Right renal cortex interstitium (tissue), 3 donors: Measurements from ENCODE around the gene DEDD. TPM values are rescaled to one million over a fixed set of nuclear protein-coding genes. Genes with fewer than 3 reads are reported as not detected.

Source experiments
- DNase-seq, 3 donors: peaks; one replicate each; pipeline ENCODE4 v3.0.0-alpha.2; 2013; ENCODE audit warnings: low read depth in 3 of 3, low spot score in 2 of 3
- polyA plus RNA-seq, 3 donors: library from polyadenylated mRNA; unstranded; fragments of 120-200 nt; gene quantifications; one replicate each; pipeline ENCODE4 v1.2.1, GENCODE V29; 2013; ENCODE audit not compliant: insufficient read length in 3 of 3

DEDD gene
- polyA plus RNA-seq, 3 donors = 41.5 to 46.0 (median 43.2) TPM

DNA sequence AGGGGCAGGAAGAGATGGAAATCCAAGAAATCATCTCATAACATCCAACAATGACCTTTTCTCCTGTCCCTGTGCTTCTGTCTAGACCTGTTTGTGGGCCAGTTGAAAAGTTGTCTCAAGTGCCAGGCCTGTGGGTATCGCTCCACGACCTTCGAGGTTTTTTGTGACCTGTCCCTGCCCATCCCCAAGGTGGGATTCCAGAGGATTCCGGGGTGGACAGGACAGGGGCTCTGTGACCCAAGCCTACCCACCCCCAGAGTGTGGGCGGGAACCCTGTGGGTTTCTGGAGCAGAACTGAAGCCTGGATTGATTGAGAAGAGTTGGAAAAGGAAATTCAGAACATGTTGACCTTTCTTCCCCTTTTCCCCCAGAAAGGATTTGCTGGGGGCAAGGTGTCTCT, 31.3 kb upstream of the DEDD start:
- DNase-seq = no peak

DNA sequence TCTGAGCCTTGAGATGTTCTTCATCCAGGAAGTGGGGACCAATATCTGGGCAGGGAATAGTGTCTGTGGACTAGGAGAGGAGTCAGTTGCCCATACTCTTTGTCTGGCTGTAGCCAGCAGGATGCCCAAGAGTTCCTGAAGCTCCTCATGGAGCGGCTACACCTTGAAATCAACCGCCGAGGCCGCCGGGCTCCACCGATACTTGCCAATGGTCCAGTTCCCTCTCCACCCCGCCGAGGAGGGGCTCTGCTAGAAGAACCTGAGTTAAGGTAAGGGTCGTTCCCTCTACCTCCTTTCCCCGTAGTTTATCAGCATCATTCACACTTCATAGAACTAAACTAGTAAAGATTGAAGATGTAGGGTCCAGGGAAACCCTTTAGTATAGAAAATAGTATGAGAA, 30.3 kb upstream of the DEDD start:
- no peak for DNase-seq

DNA sequence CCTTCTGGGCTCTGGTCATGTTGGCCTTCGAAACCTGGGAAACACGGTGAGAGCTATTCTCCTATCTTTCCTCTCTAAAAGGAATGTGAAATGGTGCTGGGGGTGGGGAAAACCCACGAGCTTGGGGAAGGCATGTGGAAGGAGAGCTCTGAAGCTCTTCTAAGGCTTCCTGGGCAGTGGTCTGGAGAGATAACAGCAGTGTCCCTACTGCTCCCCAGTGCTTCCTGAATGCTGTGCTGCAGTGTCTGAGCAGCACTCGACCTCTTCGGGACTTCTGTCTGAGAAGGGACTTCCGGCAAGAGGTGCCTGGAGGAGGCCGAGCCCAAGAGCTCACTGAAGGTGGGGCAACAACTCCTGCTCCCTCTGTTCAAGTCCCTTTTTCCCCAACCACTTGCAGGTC, 29.6 kb upstream of the DEDD start:
- no peak for DNase-seq

DNA sequence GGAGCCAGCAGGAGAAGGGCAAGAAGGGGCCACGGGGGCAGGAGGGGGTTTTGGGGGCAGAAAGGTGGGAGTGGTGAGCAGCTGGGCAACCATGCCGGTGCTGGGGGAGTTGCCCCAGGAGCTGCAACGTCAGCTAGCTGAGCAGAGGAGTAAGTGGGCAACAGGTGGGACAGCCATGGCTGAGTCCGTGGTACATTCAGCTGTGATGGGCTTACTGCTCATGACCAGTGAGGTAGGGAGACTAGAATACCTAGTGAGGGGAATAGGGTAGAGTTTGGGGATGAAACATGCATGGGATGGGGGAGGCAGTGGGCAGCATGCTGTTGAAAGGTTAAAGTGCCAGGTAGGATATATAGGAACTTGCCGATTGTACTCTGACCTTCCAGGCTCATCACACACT, 29.2 kb upstream of the DEDD start:
- no peak for DNase-seq

DNA sequence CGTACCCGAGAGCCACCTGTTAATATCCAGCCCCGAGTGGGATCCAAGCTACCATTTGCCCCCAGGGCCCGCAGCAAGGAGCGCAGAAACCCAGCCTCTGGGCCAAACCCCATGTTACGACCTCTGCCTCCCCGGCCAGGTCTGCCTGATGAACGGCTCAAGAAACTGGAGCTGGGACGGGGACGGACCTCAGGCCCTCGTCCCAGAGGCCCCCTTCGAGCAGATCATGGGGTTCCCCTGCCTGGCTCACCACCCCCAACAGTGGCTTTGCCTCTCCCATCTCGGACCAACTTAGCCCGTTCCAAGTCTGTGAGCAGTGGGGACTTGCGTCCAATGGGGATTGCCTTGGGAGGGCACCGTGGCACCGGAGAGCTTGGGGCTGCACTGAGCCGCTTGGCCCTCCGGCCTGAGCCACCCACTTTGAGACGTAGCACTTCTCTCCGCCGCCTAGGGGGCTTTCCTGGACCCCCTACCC, 28.2 kb upstream of the DEDD start:
- DNase-seq = no peak

DNA sequence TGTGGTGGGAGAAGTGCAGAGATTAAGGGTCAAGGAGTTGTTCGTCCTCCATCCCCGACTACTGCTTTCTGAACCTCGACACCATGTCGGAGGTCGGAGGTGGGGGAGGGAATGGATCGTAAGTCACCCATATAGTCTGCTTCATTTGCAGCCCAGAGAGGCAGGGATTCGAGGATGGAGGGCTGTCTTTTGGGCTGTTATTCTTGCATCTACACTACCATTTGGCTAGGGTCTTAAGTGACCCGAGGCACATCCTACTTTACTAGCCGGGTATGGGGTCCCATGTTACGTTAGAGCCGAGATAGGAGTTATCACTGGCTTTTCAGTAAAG, 27.4 kb upstream of the DEDD start:
- DNase-seq = no peak

DNA sequence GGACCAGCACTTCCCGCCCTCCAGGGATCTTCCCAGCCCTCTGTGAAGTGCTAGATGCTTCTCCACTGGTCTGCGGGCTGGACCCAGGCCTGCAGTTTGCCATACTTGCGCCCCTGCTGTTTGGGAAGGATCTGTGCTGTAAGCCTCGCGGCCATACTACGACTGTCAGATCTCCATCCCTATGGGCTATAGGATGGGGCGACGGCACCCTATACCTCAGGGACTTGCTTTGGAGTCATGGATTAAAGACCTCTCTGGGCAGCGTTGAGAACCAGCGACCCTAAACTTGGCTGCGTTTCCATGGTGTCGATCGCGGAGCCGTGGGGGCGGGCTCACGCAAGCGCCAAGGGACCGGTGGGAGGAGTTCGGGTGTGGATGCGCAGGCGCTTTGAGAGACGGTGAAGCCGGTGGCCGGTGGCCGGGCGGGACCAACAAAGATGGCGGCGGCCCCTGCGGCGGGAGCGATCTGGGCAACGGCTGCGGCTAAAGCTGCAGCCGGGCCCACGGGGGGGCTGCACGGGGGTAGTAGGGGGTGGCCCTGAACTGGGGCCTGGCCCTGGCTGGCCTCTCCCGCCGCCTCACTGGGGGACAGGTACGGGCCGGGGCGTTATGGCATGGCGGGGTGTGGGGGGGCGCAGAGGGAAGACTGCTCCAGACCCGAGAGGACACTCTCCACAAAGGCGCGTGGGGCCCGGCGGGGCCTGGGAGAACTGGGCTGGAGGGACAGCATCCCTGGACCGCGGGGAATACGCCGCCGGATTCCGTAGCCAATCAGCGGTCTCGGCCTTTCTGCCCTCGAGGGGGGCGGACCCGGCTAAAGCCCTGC, 26.8 kb upstream of the DEDD start, which contains the start of gene USP21:
USP21 (plus strand) TSS at position 414 of the 826 bp plus-strand sequence. CDS start 1,141 bp downstream, outside the sequence.
- peak; percentile 80 to 89 (median 85) for DNase-seq

DNA sequence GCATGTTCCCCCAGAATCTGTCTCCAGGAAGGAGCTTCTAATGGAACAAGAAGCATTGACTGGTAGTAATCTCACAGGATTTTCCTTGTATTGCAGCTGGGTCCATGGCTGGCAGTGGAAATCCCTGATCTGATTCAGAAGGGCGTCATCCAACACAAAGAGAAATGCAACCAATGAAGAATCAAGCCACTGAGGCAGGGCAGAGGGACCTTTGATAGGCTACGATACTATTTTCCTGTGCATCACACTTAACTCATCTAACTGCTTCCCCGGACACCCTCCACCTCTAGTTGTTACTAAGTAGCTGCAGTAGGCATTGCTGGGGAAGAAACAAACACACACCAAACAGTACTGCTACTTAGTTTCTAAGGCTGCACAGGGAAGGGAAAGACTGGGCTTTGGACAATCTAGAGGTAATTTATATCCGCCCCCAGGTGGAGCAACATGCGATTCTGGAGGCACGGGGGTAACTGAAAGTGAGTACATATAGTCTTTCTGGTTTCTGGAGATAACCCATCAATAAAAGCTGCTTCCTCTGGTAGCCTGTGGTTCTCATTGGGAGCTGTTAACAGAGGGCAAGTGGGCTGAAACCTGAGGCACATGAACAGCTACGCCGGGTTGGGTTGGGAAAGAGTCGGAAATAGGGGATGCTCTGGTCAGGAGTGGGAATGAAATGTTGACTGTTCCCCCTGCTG, 26.0 kb upstream of the DEDD start:
- no peak for DNase-seq

DNA sequence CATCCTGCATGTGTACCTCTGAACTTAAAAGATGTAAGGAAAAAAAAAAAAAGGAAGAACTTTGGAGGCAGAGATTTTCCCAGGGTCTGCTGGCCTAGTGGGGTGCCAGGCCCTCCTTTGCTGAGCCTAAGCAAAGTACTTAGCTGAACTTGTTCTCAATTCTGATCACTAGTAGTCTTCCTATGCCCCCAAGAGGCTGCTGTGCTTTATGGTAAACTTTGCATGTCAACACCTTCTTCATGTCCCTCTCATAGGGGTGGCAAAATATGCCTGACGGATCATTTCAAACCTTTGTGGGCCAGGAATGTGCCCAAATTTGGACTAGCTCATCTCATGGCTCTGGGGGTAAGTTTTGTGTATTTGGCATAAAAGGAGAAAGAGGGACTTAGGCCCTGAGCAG, 25.4 kb upstream of the DEDD start:
- no peak for DNase-seq

DNA sequence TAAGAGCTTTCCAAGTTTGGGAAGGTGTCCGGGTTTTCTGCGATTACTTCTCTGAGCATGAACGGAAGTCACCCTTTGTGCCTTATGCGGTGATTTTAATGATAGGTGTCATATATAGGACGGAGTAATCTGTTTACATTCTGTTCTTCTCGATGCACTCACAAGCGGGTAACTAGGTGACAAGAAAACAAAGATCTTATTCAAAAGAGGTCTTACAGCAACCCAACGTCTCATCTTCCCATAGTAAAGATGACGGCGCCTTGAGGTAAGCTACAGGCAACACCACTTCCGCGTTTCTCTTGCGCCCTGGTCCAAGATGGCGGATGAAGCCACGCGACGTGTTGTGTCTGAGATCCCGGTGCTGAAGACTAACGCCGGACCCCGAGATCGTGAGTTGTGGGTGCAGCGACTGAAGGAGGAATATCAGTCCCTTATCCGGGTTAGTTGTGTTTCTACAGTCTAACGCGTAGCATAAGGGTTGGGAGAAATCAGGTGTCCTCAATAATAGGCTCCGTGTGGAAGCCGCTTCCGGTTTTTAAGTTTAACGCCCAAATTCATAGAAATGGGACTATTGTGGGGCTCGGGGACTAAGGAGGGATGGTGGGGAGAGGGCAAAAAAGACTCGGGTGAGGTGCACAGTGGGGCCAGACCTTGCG, 21.3 kb upstream of the DEDD start, which contains the start of gene UFC1:
UFC1 (plus strand) TSS at position 297 of the 656 bp plus-strand sequence; CDS start at position 317, 20 bp downstream.
- peak; percentile 80 to 93 (median 81) for DNase-seq

DNA sequence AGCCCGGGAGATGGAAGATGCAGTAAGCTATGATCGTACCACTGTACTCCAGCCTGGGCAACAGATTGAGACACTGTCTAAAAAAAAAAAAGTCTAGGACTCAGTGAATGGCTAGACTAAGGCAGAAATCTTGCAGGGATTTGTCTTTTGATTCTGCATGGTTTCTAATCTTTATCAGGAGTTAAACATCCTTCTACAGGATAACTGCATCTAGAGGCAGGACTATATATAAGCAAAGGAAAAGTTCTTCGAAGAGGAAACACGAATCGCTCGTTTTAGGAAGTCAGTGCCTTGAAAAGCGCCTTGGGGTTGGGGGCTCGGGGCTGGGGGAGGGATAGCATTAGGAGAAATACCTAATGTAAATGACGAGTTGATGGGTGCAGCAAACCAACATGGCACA, 20.7 kb upstream of the DEDD start:
- no peak for DNase-seq

DNA sequence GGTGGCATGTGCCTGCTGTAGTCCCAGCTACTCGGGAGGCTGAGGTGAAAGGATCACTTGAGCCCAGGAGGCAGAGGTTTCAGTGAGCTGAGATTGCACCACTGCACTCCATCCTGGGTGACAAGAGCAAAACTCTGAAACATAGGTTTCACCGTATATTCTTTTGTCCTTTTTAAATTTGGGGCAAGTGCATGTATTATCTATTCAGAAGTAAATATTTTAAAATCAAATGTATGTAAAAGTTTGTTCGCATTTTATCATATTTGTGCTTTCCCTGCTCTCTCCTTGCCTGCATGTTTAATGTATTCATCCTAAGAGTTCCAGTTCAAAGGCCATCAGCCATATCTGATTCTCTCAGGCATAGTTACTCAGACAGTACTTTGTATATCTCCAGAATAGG, 13.4 kb upstream of the DEDD start:
- DNase-seq = no peak

DNA sequence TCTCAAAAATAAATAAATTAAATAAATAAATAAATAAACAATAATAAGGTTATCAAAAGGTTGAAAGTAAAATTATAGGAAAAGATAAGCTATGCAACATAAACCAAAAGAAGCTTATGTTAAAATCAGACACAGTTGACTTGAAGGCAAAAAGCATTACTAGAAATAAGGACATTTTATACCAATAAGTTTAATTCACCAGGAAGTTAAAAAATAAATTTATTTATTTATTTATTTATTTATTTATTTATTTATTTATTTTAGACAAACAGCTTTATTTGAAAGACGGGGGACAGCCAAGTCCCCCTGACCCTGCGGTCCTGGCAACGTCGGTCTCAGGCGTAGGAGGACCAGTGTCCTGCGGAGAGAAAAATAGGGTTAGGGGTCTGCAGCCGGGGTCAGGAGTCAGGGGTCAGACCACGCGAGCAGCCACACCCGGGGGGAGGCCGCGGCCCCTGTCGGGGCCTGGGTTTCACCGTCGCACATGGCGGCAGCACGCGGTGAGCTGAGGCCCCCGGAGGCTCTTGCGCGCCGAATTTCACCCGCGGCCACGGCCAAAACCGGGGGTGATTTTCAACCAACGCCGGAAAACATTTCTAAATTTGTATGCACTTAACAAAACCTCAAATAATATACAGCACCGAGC, 8.4 kb upstream of the DEDD start:
- no peak for DNase-seq

DNA sequence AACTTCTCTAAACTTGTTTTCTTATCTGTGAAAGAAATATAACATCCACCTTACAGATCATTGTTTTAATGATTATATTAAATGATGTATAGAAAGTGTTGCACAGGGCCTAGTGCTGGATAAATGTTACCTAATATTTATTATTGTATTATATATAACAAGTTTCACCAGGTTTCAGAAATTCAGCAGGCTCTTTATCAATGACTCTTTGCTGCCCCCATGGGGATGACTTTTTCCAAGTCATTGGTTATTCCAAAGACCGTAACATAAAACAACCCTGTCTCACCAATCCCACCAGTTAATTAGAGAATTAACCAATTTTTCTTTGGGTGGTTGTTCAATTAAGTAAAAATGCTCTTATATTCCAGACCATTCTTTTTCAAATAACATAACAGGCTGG, 7.3 kb upstream of the DEDD start:
- no peak for DNase-seq

DNA sequence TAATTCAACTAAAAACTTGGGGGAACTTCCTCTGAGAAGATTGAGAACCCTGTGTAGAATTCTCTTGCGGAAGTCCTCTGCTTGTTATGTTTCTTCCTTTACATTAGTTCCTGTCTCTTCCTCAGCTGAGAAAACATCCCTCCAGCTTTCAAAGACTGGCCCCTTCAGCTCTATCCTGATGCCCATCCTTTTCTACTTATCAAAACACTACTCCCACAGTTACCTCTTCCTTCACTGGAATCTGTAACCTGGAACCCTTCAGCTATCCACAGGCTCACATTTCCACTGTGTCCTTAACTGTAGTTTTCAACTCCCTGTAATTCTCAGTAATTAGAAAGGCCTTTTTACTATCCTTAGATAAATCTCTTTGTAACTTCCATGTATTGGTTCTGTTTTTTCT, 6.0 kb upstream of the DEDD start:
- DNase-seq = no peak

DNA sequence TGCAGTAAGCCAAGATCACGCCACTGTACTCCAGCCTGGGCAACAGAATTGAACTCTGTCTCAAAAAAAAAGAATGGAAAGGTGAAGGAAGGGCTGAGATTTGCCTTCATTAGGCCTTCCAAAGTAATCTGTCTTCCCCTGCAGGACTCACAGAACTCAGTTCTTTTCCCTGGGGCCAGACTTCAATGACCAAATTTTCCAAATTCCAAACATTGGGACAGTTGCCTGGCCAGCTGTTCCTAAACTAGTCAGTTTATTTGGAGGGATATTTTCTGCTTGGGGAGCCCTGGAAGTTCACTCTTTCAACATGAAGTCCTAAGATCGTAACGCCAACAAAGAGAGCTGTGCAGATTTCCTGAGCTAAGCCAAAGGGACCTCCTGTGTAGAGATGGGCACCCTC, 5.4 kb upstream of the DEDD start:
- no peak for DNase-seq

DNA sequence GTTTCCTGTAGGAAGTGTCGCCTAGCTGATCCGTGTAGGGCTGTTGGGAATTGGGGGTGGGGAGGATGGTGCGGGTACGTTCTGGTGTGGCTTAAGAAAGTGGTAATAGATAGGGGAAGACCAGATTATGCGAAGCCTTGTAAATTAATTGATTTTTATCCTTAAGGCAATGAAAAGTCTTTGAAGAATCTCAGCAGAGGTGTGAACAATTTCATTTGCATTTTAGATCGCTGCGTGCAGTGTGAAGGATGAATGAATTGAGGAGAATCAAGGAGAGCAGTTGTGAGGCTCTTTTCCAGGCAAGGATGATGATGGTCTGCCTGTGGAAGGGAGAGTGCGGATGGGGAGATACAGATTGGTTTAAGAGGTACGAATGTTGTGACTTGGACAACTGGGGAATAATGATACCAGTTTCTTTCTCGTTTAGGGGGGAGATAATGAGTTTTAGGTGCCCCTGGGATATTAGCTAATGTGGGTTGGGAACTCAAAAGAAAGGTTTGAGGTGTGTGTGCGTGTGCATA, 813 bp upstream of the DEDD start:
- DNase-seq = no peak

DNA sequence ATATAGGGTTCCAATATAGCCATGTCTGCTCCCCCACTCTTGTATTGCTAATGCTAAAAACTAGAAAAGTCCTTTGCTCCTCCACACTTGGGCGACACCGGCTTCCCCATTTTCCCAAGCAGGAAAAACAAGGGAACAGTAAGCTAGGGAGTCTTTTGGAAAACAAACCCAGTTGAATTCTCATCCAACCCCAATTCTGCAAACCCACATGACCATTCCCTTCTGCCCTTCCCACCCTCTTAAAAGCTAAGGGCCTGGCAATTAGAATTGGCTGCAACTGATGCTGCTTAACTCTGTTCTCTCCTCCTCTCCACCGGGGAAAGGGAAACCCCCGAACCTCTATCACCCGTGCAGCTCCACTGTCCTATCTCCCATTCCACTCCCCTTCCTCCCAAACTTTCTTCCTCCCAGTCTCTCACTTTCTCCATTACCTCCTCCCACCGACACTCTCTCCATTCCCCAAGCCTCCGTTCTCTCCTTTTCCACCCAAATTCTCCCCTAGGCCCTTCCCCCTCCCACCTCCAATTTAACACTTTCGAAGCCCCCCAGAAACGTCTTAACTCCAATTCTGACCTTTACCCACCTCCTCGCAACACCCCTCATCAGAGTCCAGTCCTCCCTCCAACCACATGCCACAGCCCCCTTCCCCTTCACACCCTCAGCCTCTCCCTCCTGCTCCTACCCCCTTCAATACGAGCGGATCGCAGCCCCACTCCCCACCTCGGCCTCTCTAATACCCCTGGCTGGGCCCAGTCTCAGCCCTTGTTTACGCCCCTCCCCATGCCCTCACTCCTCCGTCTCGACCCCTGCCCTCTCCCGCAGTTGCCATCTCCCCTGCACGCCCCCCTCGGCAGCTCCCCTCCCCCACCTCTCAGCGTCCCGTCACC, 701 bp downstream of the DEDD start:
- no peak for DNase-seq

DNA sequence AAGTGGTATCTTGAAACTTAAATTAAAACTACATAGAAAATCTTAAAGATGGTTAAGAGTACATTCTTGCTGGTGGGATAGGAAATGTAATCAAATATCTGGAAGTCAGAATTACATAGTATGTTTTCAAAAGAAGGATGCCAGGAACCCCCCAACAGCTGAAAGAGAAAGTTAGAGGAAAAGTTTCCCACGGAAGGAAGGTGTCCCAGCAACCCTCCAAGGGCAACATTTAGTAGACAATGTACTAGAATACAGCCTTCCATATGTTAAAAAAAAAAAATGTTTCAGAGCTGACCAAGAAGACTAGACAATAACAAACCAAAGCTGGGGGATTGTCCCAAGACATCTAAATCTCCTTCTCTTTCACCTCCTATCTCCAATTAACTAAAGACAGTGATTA, 2.2 kb downstream of the DEDD start:
- DNase-seq = no peak
